ENCODE measurements around the gene RARG. TPM values are rescaled to one million over a fixed set of nuclear protein-coding genes. Genes with fewer than 3 reads are reported as not detected.
A peak's percentile ranks its signal among the peaks of the same experiment; 100 is the strongest.

Gene RARG
- total RNA-seq, 1 donor from 2014 or later = 79.1 TPM

DNA sequence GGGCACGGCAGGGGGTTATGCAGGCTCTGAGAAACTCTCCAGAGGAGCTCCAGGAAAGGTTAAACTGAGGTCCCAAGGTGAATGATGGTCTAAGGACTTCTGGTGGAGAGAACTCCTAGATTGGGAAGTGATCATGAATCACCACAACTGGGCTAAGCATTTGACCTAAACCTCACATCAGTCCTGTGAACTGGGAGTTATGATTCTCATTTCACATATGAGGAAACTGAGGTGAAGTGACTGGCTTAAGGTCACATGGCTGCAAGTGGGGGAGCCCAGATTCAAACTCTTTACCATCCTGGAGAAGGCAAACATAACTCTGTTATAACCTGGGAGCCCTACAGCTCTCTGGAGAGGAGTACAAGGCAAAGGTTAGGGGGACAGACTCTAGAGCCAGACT, 4.2 kb downstream of the RARG start:
- DNase-seq (ENCODE audit: extremely low spot score in 2 of 2) = no peak
- Histone ChIP-seq H3K36me3 (peaks cover 0 to 11% of the 10 kb centered on the region in 2 donors), H3K4me3 (no peak overlapping the region), H3K9me3 (no peaks in the 10 kb centered on the region), H3K4me1 (peaks cover 82% of the 10 kb centered on the region), H3K27ac (peak overlapping the region; percentile 95), H3K27me3 (no peaks in the 10 kb centered on the region)
- TF ChIP-seq POLR2A (IDR thresholded peaks at IDR 0.05) (no peak), POLR2AphosphoS5 (IDR thresholded peaks at IDR 0.05; ENCODE audit: insufficient read depth in 1 of 2, low read depth in 1 of 2) (no peak)
- TF ChIP-seq, protein P1, sequence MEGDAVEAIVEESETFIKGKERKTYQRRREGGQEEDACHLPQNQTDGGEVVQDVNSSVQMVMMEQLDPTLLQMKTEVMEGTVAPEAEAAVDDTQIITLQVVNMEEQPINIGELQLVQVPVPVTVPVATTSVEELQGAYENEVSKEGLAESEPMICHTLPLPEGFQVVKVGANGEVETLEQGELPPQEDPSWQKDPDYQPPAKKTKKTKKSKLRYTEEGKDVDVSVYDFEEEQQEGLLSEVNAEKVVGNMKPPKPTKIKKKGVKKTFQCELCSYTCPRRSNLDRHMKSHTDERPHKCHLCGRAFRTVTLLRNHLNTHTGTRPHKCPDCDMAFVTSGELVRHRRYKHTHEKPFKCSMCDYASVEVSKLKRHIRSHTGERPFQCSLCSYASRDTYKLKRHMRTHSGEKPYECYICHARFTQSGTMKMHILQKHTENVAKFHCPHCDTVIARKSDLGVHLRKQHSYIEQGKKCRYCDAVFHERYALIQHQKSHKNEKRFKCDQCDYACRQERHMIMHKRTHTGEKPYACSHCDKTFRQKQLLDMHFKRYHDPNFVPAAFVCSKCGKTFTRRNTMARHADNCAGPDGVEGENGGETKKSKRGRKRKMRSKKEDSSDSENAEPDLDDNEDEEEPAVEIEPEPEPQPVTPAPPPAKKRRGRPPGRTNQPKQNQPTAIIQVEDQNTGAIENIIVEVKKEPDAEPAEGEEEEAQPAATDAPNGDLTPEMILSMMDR (IDR thresholded peaks at IDR 0.05) = no peak
- intact Hi-C loops (cut with DNase I) = no loop called here

GRCh38 chr12:53227341-53227740, 4.7 kb downstream of the RARG start:
- Histone ChIP-seq H3K27ac (peak overlapping the region; percentile 95), H3K4me3 (no peak overlapping the region), H3K9me3 (no peaks in the 10 kb centered on the region), H3K4me1 (peaks cover 82% of the 10 kb centered on the region), H3K27me3 (no peaks in the 10 kb centered on the region), H3K36me3 (peaks cover 0 to 11% of the 10 kb centered on the region in 2 donors)
- intact Hi-C loops (cut with DNase I) = no loop called here
- DNase-seq (ENCODE audit: extremely low spot score in 2 of 2) = no peak
- TF ChIP-seq POLR2AphosphoS5 (IDR thresholded peaks at IDR 0.05; ENCODE audit: insufficient read depth in 1 of 2, low read depth in 1 of 2) (no peak), POLR2A (IDR thresholded peaks at IDR 0.05) (no peak)
- TF ChIP-seq, protein P1 (IDR thresholded peaks at IDR 0.05) = no peak

DNA sequence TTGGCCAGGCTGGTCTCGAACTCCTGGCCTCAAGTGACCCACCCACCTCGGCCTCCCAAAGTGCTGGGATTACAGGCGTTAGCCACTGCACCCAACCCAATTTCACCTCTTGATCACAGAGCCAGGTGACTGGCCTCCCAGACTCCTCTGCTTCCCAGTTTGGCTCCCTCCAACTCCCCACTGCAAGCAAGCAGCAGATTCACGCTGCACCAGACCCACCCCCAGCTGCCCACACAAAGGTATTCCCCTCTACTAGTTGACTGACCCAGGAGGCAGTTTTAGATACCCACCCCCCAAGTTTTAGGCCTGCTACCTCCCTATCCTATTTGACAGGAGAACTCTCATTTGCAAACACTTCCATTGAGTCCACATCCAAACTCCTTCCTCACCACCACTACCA, 5.2 kb downstream of the RARG start:
- Histone ChIP-seq H3K27ac (peak overlapping the region; percentile 95), H3K4me1 (peaks cover 87% of the 10 kb centered on the region), H3K36me3 (peaks cover 0 to 11% of the 10 kb centered on the region in 2 donors), H3K27me3 (no peaks in the 10 kb centered on the region), H3K9me3 (no peaks in the 10 kb centered on the region), H3K4me3 (no peak overlapping the region)
- DNase-seq (ENCODE audit: extremely low spot score in 2 of 2) = no peak
- intact Hi-C loops (cut with DNase I) = no loop called here
- TF ChIP-seq POLR2AphosphoS5 (IDR thresholded peaks at IDR 0.05; ENCODE audit: insufficient read depth in 1 of 2, low read depth in 1 of 2) (no peak), POLR2A (IDR thresholded peaks at IDR 0.05) (no peak)
- TF ChIP-seq, protein P1 (IDR thresholded peaks at IDR 0.05) = no peak

DNA sequence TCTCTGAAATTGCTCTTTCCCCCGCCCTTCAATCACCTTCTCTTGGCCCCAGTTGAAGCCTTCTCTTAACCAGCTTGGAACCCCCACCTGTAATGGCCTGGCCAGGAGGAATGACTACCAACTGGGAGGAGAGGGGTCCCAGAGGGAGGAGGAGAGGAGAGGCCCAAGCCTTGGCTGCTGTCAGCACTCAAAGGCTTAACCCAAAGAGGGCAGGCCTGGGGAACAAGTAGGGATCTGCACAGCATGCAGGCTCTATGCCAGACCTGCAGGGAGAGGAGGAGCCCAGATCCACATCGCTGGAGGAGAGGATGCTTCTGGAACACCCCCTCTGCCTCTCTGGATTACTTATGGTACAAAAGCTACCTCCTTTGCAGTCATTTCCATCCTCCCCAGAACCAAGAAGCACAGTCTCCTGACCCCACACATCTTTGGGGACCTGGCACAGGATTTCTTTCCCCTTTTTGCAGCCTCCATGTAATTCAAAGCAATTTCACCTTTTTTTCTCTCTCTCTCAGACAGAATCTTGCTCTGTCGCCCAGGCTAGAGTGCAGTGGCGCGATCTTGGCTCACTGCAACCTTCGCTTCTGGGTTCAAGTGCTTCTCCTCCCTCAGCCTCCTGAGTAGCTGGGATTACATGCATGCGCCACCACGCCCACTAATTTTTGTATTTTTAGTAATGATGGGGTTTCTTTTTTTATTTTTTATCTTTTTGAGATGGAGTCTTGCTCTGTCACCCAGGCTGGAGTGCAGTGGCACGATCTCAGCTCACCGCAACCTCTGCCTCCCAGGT, 6.2 kb downstream of the RARG start:
- TF ChIP-seq, protein P1 (IDR thresholded peaks at IDR 0.05) = no peak
- TF ChIP-seq POLR2A (IDR thresholded peaks at IDR 0.05) (no peak), POLR2AphosphoS5 (IDR thresholded peaks at IDR 0.05; ENCODE audit: insufficient read depth in 1 of 2, low read depth in 1 of 2) (no peak)
- Histone ChIP-seq H3K27ac (peak overlapping the region; percentile 99), H3K36me3 (peaks cover 0 to 11% of the 10 kb centered on the region in 2 donors), H3K4me1 (peaks cover 83% of the 10 kb centered on the region), H3K9me3 (no peaks in the 10 kb centered on the region), H3K27me3 (no peaks in the 10 kb centered on the region), H3K4me3 (no peak overlapping the region)
- intact Hi-C loops (cut with DNase I) = no loop called here
- DNase-seq (ENCODE audit: extremely low spot score in 2 of 2) = peak in 1 of 2 donors; percentile 84
